GM18526 (cell line): ENCODE results near the gene RASSF9.

Experiments used
- POLR2A ChIP-seq: IDR thresholded peaks from 3 replicates; pipeline ENCODE4 v1.6.1; 2011; ENCODE audit not compliant: insufficient read length; ENCODE audit errors: extremely low read depth

The RASSF9 gene

GRCh38 chr12:85794531-85794930, 41.7 kb downstream of the RASSF9 start:
- no peak for TF ChIP-seq POLR2A

DNA sequence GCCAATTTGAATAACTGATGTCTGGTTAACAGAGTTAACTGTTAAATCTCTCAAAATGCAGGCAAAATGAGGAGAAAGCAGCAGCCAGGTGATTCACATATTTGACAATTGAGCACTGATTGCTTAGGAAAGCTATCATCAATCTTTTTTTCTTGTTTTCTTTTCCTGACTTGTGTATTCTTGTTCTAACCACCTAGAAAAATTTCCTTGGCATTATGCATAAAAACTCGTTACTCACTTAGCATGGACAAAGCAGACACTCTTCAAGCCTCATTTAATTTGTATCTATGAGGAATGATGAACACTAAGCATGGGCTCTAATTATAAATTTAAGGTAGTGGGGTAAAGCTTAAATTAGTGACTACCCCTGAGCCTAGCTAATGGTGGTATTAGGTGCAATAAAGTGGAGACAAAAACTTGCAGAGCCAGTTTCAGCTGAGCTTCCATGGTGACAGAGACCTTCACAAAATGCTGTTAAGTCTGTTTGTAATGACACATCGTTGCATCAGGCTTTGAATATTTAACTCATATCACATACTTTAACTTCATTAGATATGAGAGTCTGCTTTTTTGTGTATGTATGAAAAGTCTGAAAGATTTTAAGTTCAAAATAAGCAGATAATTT, 52.0 kb downstream of the RASSF9 start:
- TF ChIP-seq POLR2A: no peak

DNA sequence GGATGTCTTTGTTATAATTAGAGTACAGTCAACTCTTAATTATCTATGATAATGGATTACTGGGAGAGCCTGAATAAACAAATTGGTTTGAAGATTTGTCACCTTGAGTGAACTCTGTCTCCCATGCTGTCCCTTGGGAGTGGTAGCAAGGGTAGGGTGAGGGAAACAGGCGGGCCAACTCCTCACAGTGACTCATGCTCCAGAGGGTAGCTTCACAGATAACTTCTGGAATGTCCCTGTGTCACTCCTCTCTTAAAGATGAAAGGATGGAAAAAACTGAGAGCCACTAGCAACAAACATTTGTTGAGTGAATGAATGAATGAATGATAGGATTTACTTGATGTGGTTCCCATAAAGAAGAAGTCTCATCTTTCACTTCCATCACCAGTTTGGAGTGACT, 53.5 kb downstream of the RASSF9 start:
- TF ChIP-seq POLR2A: no peak

DNA sequence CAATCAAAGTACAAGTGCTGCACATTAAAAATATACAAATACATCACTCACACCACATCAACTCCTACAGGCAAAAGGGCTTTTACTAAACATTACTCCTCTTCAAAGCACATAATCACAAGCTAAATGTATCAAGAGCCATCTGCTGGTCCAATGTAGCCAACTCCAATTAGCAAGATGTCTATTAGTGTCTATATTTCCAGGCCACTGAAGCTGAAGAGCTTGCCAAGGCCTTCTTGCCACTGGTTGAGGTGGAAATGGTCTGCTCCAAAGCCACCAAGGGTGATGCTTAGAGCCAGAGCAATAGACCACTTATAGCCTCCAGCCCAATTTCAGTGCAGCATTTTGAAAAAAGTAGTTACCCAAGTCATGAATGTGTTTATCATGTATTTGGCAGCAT, 54.4 kb downstream of the RASSF9 start:
- TF ChIP-seq POLR2A: no peak

DNA sequence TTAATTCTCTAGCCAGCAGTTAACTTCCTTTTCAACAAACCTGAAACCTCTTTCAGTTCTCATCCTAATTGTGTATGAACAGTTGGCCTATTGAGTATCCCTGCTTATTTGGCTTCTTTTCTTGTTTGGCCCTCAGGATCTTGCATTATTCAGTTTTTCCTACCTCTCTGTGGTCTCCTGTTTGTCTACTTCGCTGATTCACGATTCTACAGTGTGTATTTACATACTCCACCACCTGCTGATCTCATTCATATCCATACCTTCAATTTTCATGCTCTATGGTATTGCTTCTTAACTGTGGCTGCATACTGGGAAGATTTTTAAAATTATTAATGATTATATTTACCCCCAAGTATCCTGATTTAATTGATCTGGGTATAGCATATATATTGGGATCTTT, 56.4 kb downstream of the RASSF9 start:
- no peak for TF ChIP-seq POLR2A

GRCh38 chr12:85775091-85775490, 61.1 kb downstream of the RASSF9 start:
- TF ChIP-seq POLR2A: no peak

- TF ChIP-seq POLR2A: no peak
These were observed 70.7 kb downstream of the RASSF9 start for GRCh38 chr12:85765453-85765869.

DNA sequence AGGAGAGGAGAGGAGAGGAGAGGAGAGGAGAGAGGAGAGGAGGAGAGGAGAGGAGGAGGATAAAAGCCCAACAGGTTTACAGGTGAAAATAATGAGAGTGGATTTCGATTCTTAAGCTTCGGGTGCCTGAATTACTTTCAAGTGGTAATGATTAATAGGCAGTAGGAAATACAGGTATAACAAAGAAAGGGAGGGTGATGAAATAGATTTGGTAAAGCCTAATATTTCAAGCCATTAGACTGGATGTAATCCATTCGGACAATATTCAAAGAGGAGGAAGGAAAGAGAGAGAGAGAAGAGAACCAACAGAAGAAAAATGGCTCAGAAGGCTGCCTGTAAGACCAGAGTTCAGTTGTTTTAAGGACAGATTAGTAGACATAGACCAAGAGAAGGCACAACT, 76.6 kb downstream of the RASSF9 start:
- no peak for TF ChIP-seq POLR2A

- TF ChIP-seq POLR2A: no peak
These were observed 77.1 kb downstream of the RASSF9 start for GRCh38 chr12:85759091-85759490.

DNA sequence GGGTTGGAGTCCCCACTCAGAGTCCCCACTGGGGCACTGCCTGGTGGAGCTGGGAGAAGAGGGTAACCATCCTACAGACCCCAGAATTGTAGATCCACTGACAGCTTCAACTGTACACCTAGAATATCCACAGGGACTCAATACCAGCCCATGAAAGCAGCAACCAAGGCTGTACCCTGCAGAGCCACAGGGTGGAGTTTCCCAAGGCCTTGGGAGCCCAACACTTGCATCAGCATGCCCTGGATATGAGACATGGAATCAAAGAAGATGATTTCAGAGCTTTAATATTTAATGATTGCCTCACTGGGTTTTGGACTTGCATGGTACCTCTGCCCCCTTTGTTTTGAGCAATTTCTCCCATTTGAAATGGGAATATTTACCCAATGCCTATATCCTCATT, 80.4 kb downstream of the RASSF9 start:
- TF ChIP-seq POLR2A: no peak
